OCI-LY1 (cell line): Measurements from ENCODE around the gene TBX21.

Experiments used
- EZH2 ChIP-seq: fragments of 200-600 bp; sonication (generic), shearing (Covaris generic); IDR thresholded peaks from 2 replicates; pipeline ENCODE4 v1.8.0; 2017; ENCODE audit warnings: borderline replicate concordance, mixed run types, mild to moderate bottlenecking, antibody characterized with exemption, low read length, moderate library complexity, mixed read lengths
- TF ChIP-seq, protein P1 (sequence below): fragments of 200-600 bp; sonication (generic), shearing (Covaris generic); IDR thresholded peaks from 2 replicates; pipeline ENCODE4 v1.5.1; 2017; ENCODE audit warnings: mild to moderate bottlenecking, antibody characterized with exemption, low read length, moderate library complexity, mixed read lengths

GRCh38 chr17:47763913-47764582, 31.0 kb downstream of the TBX21 start:
- TF ChIP-seq, protein P1, sequence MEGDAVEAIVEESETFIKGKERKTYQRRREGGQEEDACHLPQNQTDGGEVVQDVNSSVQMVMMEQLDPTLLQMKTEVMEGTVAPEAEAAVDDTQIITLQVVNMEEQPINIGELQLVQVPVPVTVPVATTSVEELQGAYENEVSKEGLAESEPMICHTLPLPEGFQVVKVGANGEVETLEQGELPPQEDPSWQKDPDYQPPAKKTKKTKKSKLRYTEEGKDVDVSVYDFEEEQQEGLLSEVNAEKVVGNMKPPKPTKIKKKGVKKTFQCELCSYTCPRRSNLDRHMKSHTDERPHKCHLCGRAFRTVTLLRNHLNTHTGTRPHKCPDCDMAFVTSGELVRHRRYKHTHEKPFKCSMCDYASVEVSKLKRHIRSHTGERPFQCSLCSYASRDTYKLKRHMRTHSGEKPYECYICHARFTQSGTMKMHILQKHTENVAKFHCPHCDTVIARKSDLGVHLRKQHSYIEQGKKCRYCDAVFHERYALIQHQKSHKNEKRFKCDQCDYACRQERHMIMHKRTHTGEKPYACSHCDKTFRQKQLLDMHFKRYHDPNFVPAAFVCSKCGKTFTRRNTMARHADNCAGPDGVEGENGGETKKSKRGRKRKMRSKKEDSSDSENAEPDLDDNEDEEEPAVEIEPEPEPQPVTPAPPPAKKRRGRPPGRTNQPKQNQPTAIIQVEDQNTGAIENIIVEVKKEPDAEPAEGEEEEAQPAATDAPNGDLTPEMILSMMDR: no peak
- no peak for TF ChIP-seq EZH2
